Right ventricle myocardium superior (tissue), 1 donor: ENCODE measurements around the gene EPHB2. TPM values are rescaled to one million over a fixed set of nuclear protein-coding genes. Genes with fewer than 3 reads are reported as not detected.

Source experiments
- ATAC-seq: fragments of 200-7000 bp; cut with Tn5 transposase; one replicate; pipeline ENCODE4 v1.9.1; 2020; ENCODE audit warnings: mild to moderate bottlenecking; ENCODE audit not compliant: poor library complexity
- DNase-seq: peaks from one replicate; pipeline ENCODE4 v3.0.0-alpha.2; 2020
- intact Hi-C: fragments of 100-400 bp; cut with DNase I; formaldehyde crosslinking; loops from one replicate; pipeline ENCODE4 v1.11.2; 2022
- total RNA-seq: library from RNA; stranded (reverse); fragmentation: NEBNext Ultra II Directional; extraction: Animal tissue kit (Norgen Biotek cat#: 25700); gene quantifications from one replicate; pipeline ENCODE4 v1.2.1, GENCODE V29; 2021
- donor health status: DM: no; HTN: yes; CAD: no; lungs with severe emphysema.

The EPHB2 gene
- total RNA-seq, 1 donor from 2014 or later = 2.7 TPM

DNA sequence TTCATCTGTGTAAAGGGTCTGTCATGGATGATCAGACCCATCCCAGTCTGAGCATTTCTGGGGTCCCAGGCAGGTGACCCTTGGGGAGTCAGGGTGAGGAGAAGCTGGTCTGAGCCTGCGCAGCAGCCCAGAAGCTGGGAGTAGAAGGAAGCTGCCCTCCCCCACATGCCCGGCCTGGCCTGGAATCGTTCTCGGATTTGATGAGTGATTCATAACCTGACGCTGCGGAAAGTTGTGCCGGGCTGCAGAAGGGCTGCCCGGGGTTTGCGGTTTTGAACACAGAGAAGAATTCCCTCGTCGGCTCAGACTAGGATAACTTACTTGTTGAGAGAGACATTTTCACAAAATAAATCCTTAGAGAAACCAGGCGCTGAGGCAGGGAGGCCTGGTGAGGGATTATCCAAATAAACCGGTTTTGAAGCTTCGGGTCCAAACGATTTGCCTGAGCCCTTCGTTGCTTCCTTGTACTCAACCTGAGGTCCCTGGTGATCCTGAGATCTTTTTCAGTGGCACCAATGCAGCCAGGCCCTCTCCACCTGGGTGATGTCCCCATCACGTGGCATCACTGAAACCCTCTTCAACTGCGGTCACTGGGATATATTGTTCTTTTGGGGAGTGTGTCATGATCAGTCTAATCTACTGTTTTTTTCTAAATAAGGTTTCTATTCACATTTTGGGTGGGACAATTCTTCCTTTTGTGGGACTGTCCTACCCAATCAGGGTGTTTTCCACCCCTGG is 29.2 kb downstream of the EPHB2 start:
- ATAC-seq (no peak), DNase-seq (no peak)
- intact Hi-C loops = no loop called here

DNA sequence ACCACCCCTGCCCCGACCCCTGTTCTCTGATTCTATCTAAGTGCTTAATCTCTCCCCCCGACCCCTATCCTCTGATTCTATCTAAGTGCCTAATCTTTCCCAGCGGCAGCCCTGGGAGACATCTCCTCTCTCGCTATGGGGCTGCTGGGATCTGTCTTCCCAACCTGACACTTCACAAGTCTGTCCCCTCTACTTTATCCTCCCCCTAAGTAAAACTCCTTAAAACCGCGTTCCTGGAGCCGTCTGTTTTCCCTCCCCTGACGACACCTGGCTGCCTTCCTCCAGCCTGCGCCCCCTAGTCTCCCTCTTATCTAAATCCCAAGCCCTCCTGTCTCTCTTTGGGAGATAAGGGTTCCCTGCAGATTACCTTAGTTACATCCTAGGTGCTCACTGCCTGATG is 30.5 kb downstream of the EPHB2 start:
- ATAC-seq (no peak), DNase-seq (no peak)
- intact Hi-C loops = no loop called here

DNA sequence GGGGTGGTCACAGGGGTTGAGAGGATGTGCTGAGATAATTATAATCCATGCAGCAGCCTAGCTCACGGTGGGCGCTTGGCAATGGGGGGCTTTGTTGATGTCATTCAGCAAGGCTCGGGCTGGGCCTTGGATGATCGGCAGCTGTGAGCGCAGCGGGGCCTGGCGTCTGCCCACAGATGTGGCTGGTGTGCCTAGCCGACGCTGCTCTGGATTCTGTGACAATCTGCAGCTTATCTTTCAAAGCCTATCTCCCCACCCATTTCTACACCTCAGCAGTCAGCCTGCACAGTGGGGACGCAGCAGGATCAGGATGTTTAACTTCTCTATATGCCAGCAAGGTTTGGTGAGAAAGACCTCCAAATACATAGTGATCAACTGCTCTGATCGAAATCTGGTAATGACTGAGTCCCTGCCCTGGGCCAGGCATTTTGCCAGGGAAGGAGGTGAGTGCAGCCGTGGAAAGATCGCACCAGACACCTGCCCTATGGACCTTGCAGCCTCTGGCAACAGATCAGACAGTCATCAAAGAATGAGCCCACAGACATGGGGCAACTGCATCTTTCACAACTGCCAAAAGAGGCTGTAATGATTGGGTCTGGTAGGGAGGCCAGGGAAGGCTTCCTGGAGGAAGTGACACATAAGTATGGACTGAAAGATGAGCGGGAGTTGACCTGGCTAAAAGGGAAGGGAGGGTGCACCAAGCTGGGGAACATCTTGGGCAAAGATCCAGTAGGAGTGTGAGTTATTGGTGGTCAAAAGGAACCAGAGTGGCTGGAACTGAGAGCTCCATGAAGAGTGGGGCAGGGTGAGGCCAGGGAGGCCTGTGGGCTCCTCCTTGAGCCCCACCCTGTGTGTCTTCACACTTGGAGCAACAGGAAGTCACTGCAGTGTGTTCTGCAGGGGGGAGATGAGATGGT is 35.3 kb downstream of the EPHB2 start:
- intact Hi-C loops = no loop called here
- no peak for ATAC-seq
- no peak for DNase-seq

DNA sequence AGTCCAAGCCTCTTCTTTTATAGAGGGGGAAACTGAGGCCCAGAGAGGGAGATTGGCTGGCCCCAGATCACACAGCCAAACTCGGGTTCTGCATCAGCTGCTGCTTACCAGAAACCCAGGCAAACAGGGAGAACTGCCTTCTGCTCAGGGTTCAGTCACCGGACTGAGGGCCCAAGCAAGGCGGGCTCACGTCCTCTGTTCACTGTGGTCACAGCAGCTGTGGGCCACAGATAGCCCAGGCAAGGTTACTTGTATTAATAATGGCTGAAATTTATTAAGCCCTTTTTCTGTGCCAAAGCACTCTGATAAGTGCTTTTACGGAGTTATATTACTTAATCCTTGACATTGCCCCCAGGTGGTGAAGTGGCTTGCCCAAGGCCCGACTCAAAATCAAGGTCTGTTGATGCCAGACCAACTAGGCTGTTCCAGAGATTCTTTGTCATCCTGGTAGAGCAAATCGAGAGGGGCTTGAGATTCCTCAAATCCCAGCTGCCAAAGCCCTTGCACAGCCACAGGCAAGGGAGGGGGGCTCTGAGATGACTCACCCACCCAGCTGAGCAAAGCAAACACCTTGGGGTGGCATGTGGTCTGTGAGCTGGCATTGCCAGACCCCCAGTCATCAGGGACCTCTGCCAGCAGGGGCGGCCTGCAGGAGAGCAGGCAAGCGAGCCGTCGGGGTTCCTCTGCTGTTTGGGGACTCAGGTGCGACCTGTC is 36.5 kb downstream of the EPHB2 start:
- DNase-seq (no peak), ATAC-seq (no peak)
- intact Hi-C loops = no loop called here

DNA sequence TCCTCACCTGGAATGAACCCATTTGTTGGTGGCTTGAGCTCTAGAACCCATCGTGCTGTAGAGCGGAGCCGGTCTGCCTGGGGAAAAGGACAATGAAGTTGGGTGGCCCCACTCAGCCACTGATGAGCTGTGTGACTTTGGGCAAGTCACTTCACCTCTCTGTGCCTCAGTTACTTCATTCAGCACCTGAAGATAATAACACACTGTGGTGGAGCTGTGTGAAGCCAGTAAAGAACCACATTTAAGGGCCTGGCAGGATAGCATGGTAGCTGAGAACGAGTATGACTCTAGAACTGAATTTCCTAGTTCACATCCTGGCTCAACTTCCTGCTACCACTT is 37.1 kb downstream of the EPHB2 start:
- ATAC-seq (no peak), DNase-seq (no peak)
- intact Hi-C loops = no loop called here

DNA sequence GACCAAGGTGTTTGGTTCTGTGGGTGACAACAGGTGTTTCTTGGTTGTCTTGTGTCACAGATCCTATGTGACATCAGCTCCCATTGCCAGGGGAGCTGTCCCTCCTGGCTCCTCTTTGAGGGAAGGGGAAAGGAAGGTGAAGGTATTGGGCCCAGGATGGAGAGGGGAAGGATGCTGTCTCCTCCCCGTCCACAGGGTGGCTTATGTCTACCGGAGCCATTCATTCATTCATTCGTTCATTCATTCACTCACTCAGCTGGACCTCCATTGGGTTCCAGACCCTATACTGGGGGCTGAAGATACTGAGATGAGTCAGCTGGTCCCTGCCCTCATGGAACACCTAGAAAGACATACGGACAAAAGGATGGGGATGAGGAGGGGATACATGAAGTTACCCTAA is 38.9 kb downstream of the EPHB2 start:
- no peak for DNase-seq
- intact Hi-C loops = no loop called here
- no peak for ATAC-seq

DNA sequence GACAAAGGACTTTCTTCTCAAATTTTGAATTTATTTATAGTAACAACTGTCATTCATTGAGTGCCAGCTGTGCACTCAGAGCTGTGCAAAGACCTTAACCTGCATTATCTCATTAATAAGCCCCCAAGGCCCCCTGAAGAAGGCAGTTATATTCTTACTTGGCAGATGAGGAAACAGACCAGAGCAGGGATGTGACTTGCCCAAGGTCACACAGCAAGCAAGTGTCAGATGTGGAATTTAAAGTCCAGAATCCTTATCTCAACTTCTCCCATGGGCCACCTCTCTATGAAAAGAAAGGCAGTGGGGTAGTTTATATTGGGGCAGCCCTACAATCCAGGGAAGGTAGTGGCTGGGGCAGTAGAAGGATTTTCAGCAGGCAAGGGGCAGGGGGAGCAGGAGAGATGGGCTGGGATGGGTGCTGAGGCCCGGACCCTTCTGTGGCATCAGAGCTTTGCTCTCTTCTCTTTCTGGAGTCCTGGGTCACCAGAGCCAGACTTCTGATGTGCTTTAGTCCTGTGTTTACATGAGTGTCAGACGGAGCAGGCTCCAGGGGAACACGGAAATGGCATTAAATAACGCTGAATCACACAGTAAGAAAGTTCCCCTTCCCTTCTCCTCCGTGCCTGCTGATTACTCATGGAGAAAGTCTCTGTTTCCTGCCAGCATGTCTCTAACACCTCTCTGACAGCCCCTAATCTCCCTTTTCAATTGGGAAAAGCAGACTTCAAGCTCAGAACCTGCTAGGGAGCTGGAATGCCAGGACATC is 39.5 kb downstream of the EPHB2 start:
- no peak for DNase-seq

DNA sequence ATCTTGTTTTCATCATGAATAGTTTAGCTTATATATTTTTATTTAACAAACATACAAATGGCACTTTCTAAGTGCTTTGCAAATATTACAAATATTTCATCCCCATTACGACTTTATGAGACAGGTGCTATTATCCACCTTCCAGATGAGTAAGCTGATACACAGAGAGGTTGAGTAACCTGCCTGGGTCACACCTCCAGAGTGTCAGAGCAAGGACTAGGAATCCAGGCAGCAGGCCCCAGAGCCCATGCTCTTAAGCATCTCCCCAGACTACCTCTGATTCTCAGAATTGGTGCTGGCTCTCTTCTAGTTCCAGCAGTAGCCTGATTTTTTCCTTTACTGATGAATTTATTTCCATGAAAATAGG is 40.0 kb downstream of the EPHB2 start:
- ATAC-seq = no peak
- intact Hi-C loops = no loop called here
- DNase-seq = no peak

More for the DNA sequence above, 39.5 kb downstream of the EPHB2 start:
- intact Hi-C loops = no loop called here
- peak; percentile 78 for ATAC-seq

DNA sequence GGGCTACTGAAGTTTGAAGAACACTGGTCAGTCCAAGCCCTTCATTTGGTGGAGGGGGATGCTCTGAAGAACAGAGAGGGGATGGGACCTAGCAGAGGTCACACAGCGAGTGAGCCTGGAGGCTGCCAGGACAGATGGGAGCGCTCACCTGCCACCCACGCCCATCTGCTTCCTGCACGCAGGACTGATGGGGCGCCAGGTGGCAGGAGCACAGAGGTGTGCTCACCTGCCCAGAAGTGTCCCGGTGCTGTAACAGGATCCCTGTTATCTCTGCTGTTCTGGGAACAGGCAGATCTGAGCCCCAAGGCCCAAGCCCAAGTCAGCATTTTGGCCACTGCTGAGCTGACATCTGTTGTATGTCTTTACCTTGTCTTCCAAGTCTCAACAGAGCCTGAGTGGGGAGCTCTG is 40.5 kb downstream of the EPHB2 start:
- DNase-seq (no peak), ATAC-seq (no peak)
- intact Hi-C loops = no loop called here

DNA sequence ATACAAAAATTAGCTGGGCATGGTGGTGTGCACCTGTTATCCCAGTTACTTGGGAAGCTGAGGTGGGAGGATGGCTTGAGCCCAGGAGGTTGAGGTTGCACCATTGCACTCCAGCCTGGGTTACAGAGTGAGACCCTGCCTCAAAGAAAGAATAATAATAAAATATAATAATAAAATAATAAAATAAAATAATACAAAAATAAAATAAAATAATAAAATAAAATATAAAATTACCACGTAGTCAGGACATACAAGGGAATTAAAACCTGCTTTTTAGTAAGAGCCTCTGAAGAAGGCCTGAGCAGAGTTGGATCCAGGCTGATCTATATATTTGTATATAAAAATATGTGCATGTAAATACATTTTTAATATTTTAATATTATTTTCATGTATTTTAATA is 41.7 kb downstream of the EPHB2 start:
- intact Hi-C loops = no loop called here
- DNase-seq = no peak
- ATAC-seq = no peak

DNA sequence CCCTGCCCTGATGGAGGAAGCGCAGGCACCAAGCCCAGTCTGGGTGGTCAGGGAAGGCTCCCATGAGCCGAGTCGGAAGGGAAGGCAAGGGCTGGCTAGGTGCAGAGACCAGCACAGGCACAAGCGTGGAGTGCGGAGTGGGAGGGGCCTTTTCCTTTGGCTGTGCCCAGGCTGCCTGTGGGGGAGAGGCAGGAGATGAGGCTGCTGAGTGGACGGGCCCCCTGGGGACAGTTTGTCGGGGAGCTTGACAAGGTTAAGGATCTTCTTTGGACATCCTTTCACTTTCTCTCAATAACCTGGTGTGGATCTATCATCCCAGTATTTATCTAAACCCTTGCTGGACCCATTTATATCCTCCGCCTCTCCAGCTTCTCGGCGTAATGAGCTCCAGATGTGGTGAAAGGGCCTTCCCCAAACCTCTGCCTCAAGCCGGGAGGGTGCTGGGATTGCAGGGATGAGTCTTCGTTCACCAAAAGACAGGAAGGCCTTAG is 42.9 kb downstream of the EPHB2 start:
- ATAC-seq = peak; percentile 60
- intact Hi-C loops = no loop called here
- no peak for DNase-seq

DNA sequence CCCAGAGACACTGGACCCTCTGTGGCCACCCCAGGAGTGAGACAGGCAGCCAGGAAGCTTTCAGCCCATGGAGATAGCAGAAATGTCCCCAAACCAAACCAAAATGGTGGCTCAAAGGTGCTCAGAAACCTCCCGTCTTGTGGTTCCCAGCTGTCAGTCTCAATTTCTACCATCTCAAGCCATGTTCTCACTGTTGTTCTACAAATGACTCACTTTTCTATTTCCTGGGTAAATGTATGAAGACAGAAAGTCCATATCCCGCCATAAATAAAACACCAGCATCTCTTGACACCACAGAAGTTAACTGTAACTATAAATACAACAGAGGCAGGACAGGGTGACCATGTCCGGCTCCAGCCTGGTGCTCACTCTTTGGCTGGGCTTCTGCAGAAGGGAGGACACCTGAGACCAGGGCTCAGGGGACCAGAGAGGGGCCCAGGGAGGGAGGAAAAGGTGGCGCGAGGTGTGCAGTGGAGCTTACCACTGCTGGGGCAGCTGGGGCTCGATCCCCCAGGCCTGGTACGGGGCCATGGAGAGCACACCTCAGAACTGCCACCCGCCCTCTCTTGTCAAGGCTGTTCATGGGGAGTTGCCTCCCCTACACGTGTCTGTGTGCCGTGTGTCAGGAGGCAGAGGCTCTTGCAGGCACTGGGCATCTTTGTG is 43.6 kb downstream of the EPHB2 start:
- ATAC-seq (no peak), DNase-seq (no peak)
- intact Hi-C loops = loop anchor here (2.0 kb wide), 1 partner anchor 41 kb away; no protein-coding TSS in a partner anchor

DNA sequence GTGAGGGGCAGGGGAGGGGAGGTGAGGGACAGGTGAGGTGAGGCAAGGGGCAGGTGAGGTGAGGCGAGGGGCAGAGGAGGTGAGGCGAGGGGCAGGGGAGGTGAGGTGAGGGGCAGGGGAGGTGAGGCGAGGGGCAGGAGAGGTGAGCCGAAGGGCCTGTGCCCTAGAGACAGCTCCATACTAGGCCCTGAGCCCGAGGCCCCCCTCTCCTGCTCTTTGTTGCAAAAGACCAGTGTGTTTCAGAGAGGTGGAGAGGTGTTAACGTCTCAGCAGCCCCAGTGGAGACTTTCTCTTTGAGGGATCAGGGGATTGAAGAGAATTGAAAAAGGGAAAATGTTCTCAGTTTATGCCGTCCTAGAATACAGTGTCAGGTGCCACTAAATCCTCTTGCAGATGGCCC is 44.2 kb downstream of the EPHB2 start:
- DNase-seq (no peak), ATAC-seq (no peak)
- intact Hi-C loops = loop anchor here (2.0 kb wide), 1 partner anchor 40 kb away; no protein-coding TSS in a partner anchor

DNA sequence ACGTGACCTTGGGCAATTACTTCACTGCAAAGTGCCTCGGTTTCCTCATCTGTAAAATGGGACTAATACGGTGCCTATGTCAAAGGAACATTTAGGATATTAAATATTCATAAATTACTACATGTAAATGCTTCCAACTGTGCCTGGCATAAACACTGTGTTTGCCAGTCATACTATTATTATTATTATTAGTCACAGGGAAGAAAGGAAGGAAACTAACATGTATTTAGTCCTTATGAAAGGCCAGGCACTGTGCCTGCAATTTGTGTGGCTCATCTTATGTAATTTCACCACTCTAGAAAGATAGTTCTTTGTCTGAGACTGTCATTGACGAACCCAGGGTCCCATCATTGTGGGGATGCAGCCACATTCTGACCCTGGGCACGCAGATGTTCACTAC is 45.0 kb downstream of the EPHB2 start:
- DNase-seq (no peak), ATAC-seq (no peak)
- intact Hi-C loops = loop anchor here (2.0 kb wide), 1 partner anchor 39 kb away; no protein-coding TSS in a partner anchor

DNA sequence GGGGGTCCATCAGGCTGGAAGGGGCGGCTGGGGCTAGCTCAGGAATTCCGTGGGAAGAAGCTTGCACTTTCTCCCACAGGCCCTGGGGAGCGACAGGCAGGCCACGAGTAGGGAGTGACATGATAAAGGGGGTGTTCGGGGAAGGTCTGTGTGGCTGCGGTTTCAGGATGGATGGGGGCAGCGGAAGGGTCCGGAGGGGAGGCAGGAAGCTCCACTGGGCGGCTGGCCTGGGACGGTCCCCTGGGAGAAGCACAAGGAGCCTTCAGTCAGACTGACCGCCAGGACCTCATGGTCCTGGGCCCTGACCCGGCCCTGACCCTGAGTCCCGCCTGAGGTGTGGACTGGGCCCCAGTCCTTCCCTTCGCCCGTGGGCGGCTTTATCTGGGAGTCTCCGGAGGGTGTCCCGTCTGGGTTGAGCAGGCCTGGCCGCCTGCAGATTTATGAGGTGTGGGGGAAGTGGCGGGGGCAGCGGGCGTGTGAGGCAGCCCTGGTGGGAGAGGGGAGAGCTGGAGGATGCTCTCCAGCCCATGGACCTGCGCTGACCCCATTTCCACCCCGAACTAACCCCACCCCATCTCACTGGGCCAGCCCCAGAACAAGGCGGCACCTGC is 45.6 kb downstream of the EPHB2 start:
- intact Hi-C loops = no loop called here
- ATAC-seq = no peak

DNA sequence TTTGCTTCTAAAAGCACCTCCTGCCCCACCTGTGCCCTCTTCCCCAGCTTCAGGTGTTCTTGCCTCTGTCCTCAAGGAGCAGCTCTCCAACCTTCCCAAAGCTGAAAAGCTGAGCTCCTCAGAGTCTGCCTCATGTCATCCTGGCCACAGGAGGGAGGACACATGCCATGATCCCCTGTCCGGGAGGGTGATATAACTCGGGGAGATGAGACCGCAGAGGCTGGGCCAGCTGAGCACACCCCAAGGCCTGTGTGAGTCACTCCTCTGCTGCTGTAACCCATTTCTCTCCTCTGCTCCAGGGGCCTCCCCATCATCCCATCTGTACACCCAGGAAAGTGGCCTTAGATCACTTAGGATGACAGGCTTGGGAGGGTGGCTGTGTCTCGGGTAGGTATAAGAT is 49.8 kb downstream of the EPHB2 start:
- intact Hi-C loops = no loop called here
- DNase-seq (no peak), ATAC-seq (no peak)

More for the DNA sequence above, 45.6 kb downstream of the EPHB2 start:
- no peak for DNase-seq

DNA sequence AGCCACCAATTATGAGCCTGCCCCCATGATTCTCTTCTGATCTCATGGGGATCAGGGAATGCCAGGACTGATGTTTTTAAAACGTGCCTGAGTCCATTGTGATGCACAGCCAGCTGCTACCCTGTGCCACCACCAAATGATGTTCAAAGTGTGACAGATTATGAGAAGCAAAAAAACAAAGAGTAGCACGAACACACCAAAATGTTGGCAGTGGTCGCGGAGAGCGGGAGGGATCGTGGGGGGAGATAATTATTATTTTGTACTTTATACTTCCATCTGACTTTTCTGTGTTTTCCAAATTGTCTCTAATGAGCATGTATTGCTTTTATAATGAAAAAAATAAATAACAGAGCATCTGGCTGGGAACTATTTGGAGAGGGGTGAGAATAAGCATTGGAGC is 50.5 kb downstream of the EPHB2 start:
- DNase-seq = no peak
- ATAC-seq = no peak
- intact Hi-C loops = no loop called here

DNA sequence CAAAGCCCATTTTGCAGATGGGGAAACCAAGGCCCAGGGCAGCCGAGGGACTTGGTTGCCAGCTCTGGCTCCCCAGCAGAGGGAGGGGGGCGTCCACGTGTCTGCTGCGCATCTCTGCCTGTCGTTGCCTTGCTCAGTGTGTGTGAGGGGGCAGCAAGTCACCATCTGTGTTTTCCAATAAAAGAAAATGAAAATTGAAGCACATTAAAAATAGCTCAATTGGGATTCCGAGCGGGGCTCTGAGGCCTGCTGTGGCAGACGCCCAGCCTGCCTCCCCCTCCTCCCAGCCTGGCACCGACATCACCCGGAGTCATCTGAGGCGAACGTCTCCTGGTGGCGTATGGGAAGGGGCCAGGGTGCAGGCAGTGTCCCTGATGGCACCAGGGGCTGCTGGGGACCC is 51.2 kb downstream of the EPHB2 start:
- intact Hi-C loops = no loop called here
- ATAC-seq (no peak), DNase-seq (no peak)
